CD4-positive, alpha-beta T cell (primary cell): Measurements from ENCODE around the gene CSRNP2. TPM values are rescaled to one million over a fixed set of nuclear protein-coding genes. Genes with fewer than 3 reads are reported as not detected.

Experiments used
- ATAC-seq: fragments of 200-7000 bp; cut with Tn5 transposase; one replicate; pipeline ENCODE4 v1.10.0; 2022; ENCODE audit warnings: mild to moderate bottlenecking; ENCODE audit not compliant: poor library complexity
- CTCF ChIA-PET: fragments of 350-600 bp; sonication (Branson Sonifier 250); formaldehyde crosslinking; loops from one replicate; lab custom pipeline; 2021; ENCODE audit warnings: antibody characterized with exemption, inconsistent platforms; lab: Charles Lee
- POLR2A ChIA-PET: fragments of 350-600 bp; sonication (Branson Sonifier 250); formaldehyde crosslinking; loops from one replicate; lab custom pipeline; 2021; ENCODE audit warnings: antibody characterized with exemption, inconsistent platforms; lab: Charles Lee
- DNase-seq, 14 experiments: peaks; one replicate each; pipeline ENCODE4 v3.0.0-alpha.2; 2013 to 2020; ENCODE audit warnings: mixed read lengths in 2 of 14
- H3K27ac ChIP-seq, 2 donors: one replicate each; pipeline versions ENCODE4 v1.5.1 to v1.7.0; 2013; ENCODE audit warnings: low read length in 2 of 2, low read depth in 1 of 2, mild to moderate bottlenecking in 1 of 2
- H3K27me3 ChIP-seq, 2 experiments: 1 replicate in 1 of 2; 2 replicates in 1 of 2; pipeline versions ENCODE4 v1.6.1 to v1.7.0; 2013; ENCODE audit warnings: low read length in 2 of 2, control low read depth in 1 of 2, mild to moderate bottlenecking in 1 of 2, moderate library complexity in 1 of 2; ENCODE audit not compliant: insufficient read depth in 2 of 2, control insufficient read depth in 1 of 2
- H3K36me3 ChIP-seq: one replicate; pipeline ENCODE4 v1.6.1; 2013; ENCODE audit warnings: low read length, control low read depth; ENCODE audit not compliant: insufficient read depth
- H3K4me1 ChIP-seq: one replicate; pipeline ENCODE4 v1.6.1; 2013; ENCODE audit warnings: low read length, control low read depth; ENCODE audit not compliant: insufficient read depth
- H3K4me3 ChIP-seq: one replicate; pipeline ENCODE4 v1.5.1; 2013; ENCODE audit warnings: mild to moderate bottlenecking, low read length, moderate library complexity
- H3K9me3 ChIP-seq, 2 experiments: 1 replicate in 1 of 2; 2 replicates in 1 of 2; pipeline versions ENCODE4 v1.6.1 to v1.7.0; 2013; ENCODE audit warnings: low read length in 2 of 2, mild to moderate bottlenecking in 2 of 2, control low read depth in 1 of 2, moderate library complexity in 1 of 2; ENCODE audit not compliant: control insufficient read depth in 1 of 2, insufficient read depth in 1 of 2
- H3K27ac Mint-ChIP-seq: one replicate; pipeline ENCODE4 v1.8.0; 2020; ENCODE audit warnings: mixed read lengths
- H3K27me3 Mint-ChIP-seq: one replicate; pipeline ENCODE4 v1.8.0; 2021; ENCODE audit warnings: mixed read lengths
- H3K36me3 Mint-ChIP-seq: one replicate; pipeline ENCODE4 v1.8.0; 2021; ENCODE audit warnings: low read depth, mixed read lengths
- H3K4me1 Mint-ChIP-seq: one replicate; pipeline ENCODE4 v1.8.0; 2021; ENCODE audit warnings: low read depth, mixed read lengths
- H3K4me3 Mint-ChIP-seq: one replicate; pipeline ENCODE4 v1.8.0; 2020; ENCODE audit warnings: mild to moderate bottlenecking, mixed read lengths
- H3K9me3 Mint-ChIP-seq: one replicate; pipeline ENCODE4 v1.8.0; 2020; ENCODE audit warnings: mixed read lengths
- CTCF ChIP-seq: fragments of 200-600 bp; IDR thresholded peaks from one replicate; pipeline ENCODE4 v1.8.0; 2022; ENCODE audit warnings: antibody characterized with exemption, mild to moderate bottlenecking
- intact Hi-C, 2 experiments: fragments of 100-400 bp; cut with DNase I in 1 of 2; cut with micrococcal nuclease in 1 of 2; formaldehyde crosslinking; loops; one replicate each; pipeline versions ENCODE4 v1.15.1 to v1.9.0; 2023 to 2025; cut with DNase I, micrococcal nuclease
- total RNA-seq, 174 experiments: library from RNA in 2 of 174; stranded (reverse) in 2 of 174; gene quantifications; one replicate each; pipeline ENCODE4 v1.2.3 and lab custom pipeline; 2021 to 2026

CSRNP2 gene
- total RNA-seq, 2 experiments from 2014 or later: 14.4 to 16.5 TPM

- POLR2A ChIA-PET: no interaction called here
- H3K27ac ChIP-seq: no peak overlapping the region
- CTCF ChIA-PET: no interaction called here
- Mint-ChIP-seq H3K4me3 (no peak overlapping the region), H3K27me3 (no peaks in the 10 kb centered on the region), H3K4me1 (peaks cover 57% of the 10 kb centered on the region), H3K9me3 (no peaks in the 10 kb centered on the region), H3K36me3 (peaks cover 45% of the 10 kb centered on the region), H3K27ac (no peak overlapping the region)
- H3K4me3 ChIP-seq: no peak overlapping the region
- ATAC-seq (no peak), DNase-seq (no peak)
- H3K4me1 ChIP-seq: peaks cover 22% of the 10 kb centered on the region
- no peaks in the 10 kb centered on the region for H3K9me3 ChIP-seq
- TF ChIP-seq CTCF: no peak
- peaks cover 7% of the 10 kb centered on the region for H3K36me3 ChIP-seq
- no peaks in the 10 kb centered on the region for H3K27me3 ChIP-seq
- intact Hi-C loops: no loop called here
Measured at GRCh38 chr12:51077930-51078329, 5.5 kb downstream of the CSRNP2 start.

GRCh38 chr12:51076236-51076930, 7.0 kb downstream of the CSRNP2 start:
- H3K4me1 Mint-ChIP-seq: peaks cover 42% of the 10 kb centered on the region
- Histone ChIP-seq H3K4me3 (no peak overlapping the region), H3K27me3 (no peaks in the 10 kb centered on the region), H3K27ac (no peak overlapping the region), H3K36me3 (peaks cover 22% of the 10 kb centered on the region), H3K9me3 (no peaks in the 10 kb centered on the region), H3K4me1 (peaks cover 10% of the 10 kb centered on the region)
- H3K9me3 Mint-ChIP-seq: no peaks in the 10 kb centered on the region
- DNase-seq (no peak), ATAC-seq (peak; percentile 66)
- H3K36me3 Mint-ChIP-seq: peaks cover 49% of the 10 kb centered on the region
- H3K4me3 Mint-ChIP-seq: no peak overlapping the region
- peak overlapping the region; percentile 78 for H3K27ac Mint-ChIP-seq
- POLR2A ChIA-PET: interaction anchor here (0.6 to 1.1 kb wide), 3 partner anchors 149 to 745 kb away, joined by 3 read pairs; no protein-coding TSS in a partner anchor
- intact Hi-C loops: no loop called here
- CTCF ChIA-PET: interaction anchor here (0.8 kb wide), 1 partner anchor 312 kb away, joined by 4 read pairs; no protein-coding TSS in a partner anchor
- no peak for TF ChIP-seq CTCF
- H3K27me3 Mint-ChIP-seq: no peaks in the 10 kb centered on the region

GRCh38 chr12:51075390-51075789, 8.0 kb downstream of the CSRNP2 start:
- Histone ChIP-seq H3K9me3 (no peaks in the 10 kb centered on the region), H3K27ac (no peak overlapping the region), H3K36me3 (peaks cover 31% of the 10 kb centered on the region), H3K4me3 (no peak overlapping the region), H3K4me1 (peaks cover 10% of the 10 kb centered on the region), H3K27me3 (no peaks in the 10 kb centered on the region)
- Mint-ChIP-seq H3K4me3 (no peak overlapping the region), H3K36me3 (peaks cover 57% of the 10 kb centered on the region), H3K9me3 (no peaks in the 10 kb centered on the region), H3K27me3 (no peaks in the 10 kb centered on the region), H3K4me1 (peaks cover 37% of the 10 kb centered on the region), H3K27ac (no peak overlapping the region)
- ChIA-PET POLR2A (interaction anchor here (1.0 kb wide), 1 partner anchor 163 kb away, joined by 3 read pairs; the partner anchor contains the start of gene DAZAP2), CTCF (no interaction called here)
- intact Hi-C loops: no loop called here
- no peak for ATAC-seq
- no peak for TF ChIP-seq CTCF
- no peak for DNase-seq
